H1 (cell line): Measurements from ENCODE around the gene MYO1G. TPM values are rescaled to one million over a fixed set of nuclear protein-coding genes. Genes with fewer than 3 reads are reported as not detected.

ENCODE experiments used
- CTCF ChIA-PET: fragments of 300-600 bp; sonication (Branson Sonifier 250); formaldehyde crosslinking; loops from one replicate; lab custom pipeline; 2021; ENCODE audit not compliant: partially characterized antibody; lab: Charles Lee
- POLR2A ChIA-PET: fragments of 300-600 bp; sonication (Branson Sonifier 250); formaldehyde crosslinking; loops from one replicate; lab custom pipeline; 2021; ENCODE audit warnings: inconsistent platforms; ENCODE audit not compliant: partially characterized antibody; lab: Charles Lee
- DNase-seq, 2 experiments: peaks; one replicate each; pipeline versions ENCODE4 v3.0.0 to v3.0.0-alpha.2; 2010 to 2022; ENCODE audit warnings: low spot score in 2 of 2, low read depth in 1 of 2, mixed read lengths in 1 of 2
- FAIRE-seq: peaks from 2 replicates; lab custom pipeline; 2011; peaks lifted over from hg19 to GRCh38; lab: Jason Lieb, UNC
- H2AFZ ChIP-seq: 2 replicates; pipeline ENCODE4 v1.8.1; 2012; ENCODE audit warnings: low read length, inconsistent platforms
- H2AK5ac ChIP-seq: 2 replicates; pipeline ENCODE4 v1.6.1; 2013; ENCODE audit warnings: low read depth, low read length
- H2BK120ac ChIP-seq: replicated peaks from 2 replicates; pipeline ENCODE3; 2013; ENCODE audit warnings: low read depth, low read length, inconsistent platforms
- H2BK12ac ChIP-seq: 2 replicates; pipeline ENCODE4 v1.6.1; 2013; ENCODE audit warnings: low read depth, low read length
- H2BK15ac ChIP-seq: 2 replicates; pipeline ENCODE4 v1.6.1; 2013; ENCODE audit warnings: low read length
- H2BK20ac ChIP-seq: 2 replicates; pipeline ENCODE4 v1.6.1; 2013; ENCODE audit warnings: low read length
- H2BK5ac ChIP-seq: 2 replicates; pipeline ENCODE4 v1.6.1; 2013; ENCODE audit warnings: low read depth, low read length
- H3K14ac ChIP-seq: 2 replicates; pipeline ENCODE4 v1.6.1; 2013; ENCODE audit warnings: inconsistent platforms; ENCODE audit not compliant: insufficient read length
- H3K18ac ChIP-seq: 2 replicates; pipeline ENCODE4 v1.6.1; 2013; ENCODE audit warnings: low read length; ENCODE audit errors: extremely low read depth
- H3K23ac ChIP-seq: 2 replicates; pipeline ENCODE4 v1.6.1; 2013; ENCODE audit warnings: inconsistent platforms; ENCODE audit not compliant: insufficient read length
- H3K23me2 ChIP-seq: 2 replicates; pipeline ENCODE4 v1.6.1; 2013; ENCODE audit warnings: low read depth, low read length
- H3K27ac ChIP-seq: 2 replicates; pipeline ENCODE4 v1.6.1; 2011; ENCODE audit warnings: low read depth, low read length, inconsistent platforms
- H3K27me3 ChIP-seq, 4 experiments: replicated peaks in 1 of 4; 1 replicate in 1 of 4; 2 replicates in 3 of 4; pipeline versions ENCODE4 v1.6.1 to v1.8.1; 2011 to 2013; ENCODE audit warnings: low read length in 3 of 4, mild to moderate bottlenecking in 3 of 4, inconsistent platforms in 2 of 4, mixed read lengths in 2 of 4, moderate library complexity in 1 of 4; ENCODE audit not compliant: control insufficient read depth in 3 of 4, insufficient read depth in 3 of 4; ENCODE audit errors: extremely low read depth in 1 of 4
- H3K36me3 ChIP-seq, 4 experiments: 2 replicates each; pipeline versions ENCODE4 v1.6.1 to v1.8.1; 2011 to 2013; ENCODE audit warnings: mild to moderate bottlenecking in 4 of 4, low read length in 3 of 4, moderate library complexity in 2 of 4, control low read depth in 1 of 4, inconsistent platforms in 1 of 4; ENCODE audit not compliant: insufficient read depth in 4 of 4, control insufficient read depth in 2 of 4
- H3K4ac ChIP-seq: replicated peaks from 2 replicates; pipeline ENCODE3; 2013; ENCODE audit warnings: low read length, low read depth, mixed read lengths, inconsistent platforms; ENCODE audit not compliant: insufficient read length
- H3K4me1 ChIP-seq, 4 experiments: replicated peaks in 1 of 4; 1 replicate in 1 of 4; 2 replicates in 3 of 4; pipeline versions ENCODE4 v1.6.1 to v1.8.1; 2011 to 2013; ENCODE audit warnings: low read length in 3 of 4, inconsistent platforms in 2 of 4, mixed read lengths in 1 of 4; ENCODE audit not compliant: insufficient read depth in 4 of 4, control insufficient read depth in 3 of 4
- H3K4me2 ChIP-seq, 2 experiments: 2 replicates each; pipeline versions ENCODE4 v1.6.1 to v1.8.1; 2011 to 2013; ENCODE audit warnings: low read depth in 2 of 2, low read length in 2 of 2, control low read depth in 1 of 2, inconsistent platforms in 1 of 2, mild to moderate bottlenecking in 1 of 2; ENCODE audit not compliant: insufficient read depth in 1 of 2
- H3K4me3 ChIP-seq, 4 experiments: fragments of 200-600, 300-600 bp in 1 of 4; sonication (generic), shearing (Covaris generic), sonication (Bioruptor Twin) in 1 of 4; 2 replicates each; pipeline versions ENCODE4 v1.5.1 to v1.8.1; 2011 to 2016; ENCODE audit warnings: low read length in 4 of 4, low read depth in 3 of 4, control low read depth in 2 of 4, inconsistent platforms in 2 of 4, mild to moderate bottlenecking in 2 of 4, mixed read lengths in 1 of 4, moderate library complexity in 1 of 4; ENCODE audit not compliant: insufficient read depth in 2 of 4; ENCODE audit errors: extremely low read depth in 1 of 4
- H3K56ac ChIP-seq: replicated peaks from 2 replicates; pipeline ENCODE3; 2013; ENCODE audit warnings: low read depth, mild to moderate bottlenecking, mixed read lengths, low read length, inconsistent platforms; ENCODE audit not compliant: insufficient read length
- H3K79me1 ChIP-seq: 2 replicates; pipeline ENCODE4 v1.6.1; 2013; ENCODE audit warnings: low read depth, low read length, control low read depth
- H3K79me2 ChIP-seq, 2 experiments: 2 replicates each; pipeline versions ENCODE4 v1.6.1 to v1.8.1; 2012 to 2013; ENCODE audit warnings: low read length in 2 of 2, mild to moderate bottlenecking in 2 of 2, inconsistent platforms in 1 of 2; ENCODE audit not compliant: insufficient read depth in 2 of 2, control insufficient read depth in 1 of 2
- H3K9ac ChIP-seq, 4 experiments: replicated peaks in 1 of 4; 1 replicate in 1 of 4; 2 replicates in 3 of 4; pipeline versions ENCODE4 v1.6.1 to v1.8.1; 2011 to 2013; ENCODE audit warnings: low read depth in 3 of 4, low read length in 3 of 4, control low read depth in 2 of 4, mild to moderate bottlenecking in 2 of 4, moderate library complexity in 2 of 4, inconsistent platforms in 1 of 4; ENCODE audit errors: extremely low read depth in 1 of 4
- H3K9me3 ChIP-seq, 2 experiments: 2 replicates each; pipeline versions ENCODE4 v1.6.1 to v1.8.1; 2012 to 2013; ENCODE audit warnings: mild to moderate bottlenecking in 2 of 2, moderate library complexity in 2 of 2, control low read depth in 1 of 2, inconsistent platforms in 1 of 2, low read depth in 1 of 2, low read length in 1 of 2, mixed read lengths in 1 of 2; ENCODE audit not compliant: insufficient read depth in 2 of 2
- H4K20me1 ChIP-seq, 2 experiments: replicated peaks in 1 of 2; 2 replicates each; pipeline versions ENCODE3 to v1.8.1; 2011 to 2013; ENCODE audit warnings: inconsistent platforms in 2 of 2, low read length in 2 of 2, mild to moderate bottlenecking in 1 of 2; ENCODE audit not compliant: insufficient read depth in 2 of 2, control insufficient read depth in 1 of 2
- H4K5ac ChIP-seq: 2 replicates; pipeline ENCODE4 v1.6.1; 2013; ENCODE audit warnings: low read length, low read depth, mixed read lengths, inconsistent platforms; ENCODE audit not compliant: insufficient read length
- H4K8ac ChIP-seq: 2 replicates; pipeline ENCODE4 v1.8.0; 2013; ENCODE audit warnings: mild to moderate bottlenecking, moderate library complexity, low read length, inconsistent platforms; ENCODE audit not compliant: insufficient read depth; ENCODE audit errors: extremely low read depth
- H4K91ac ChIP-seq: replicated peaks from 2 replicates; pipeline ENCODE3; 2013; ENCODE audit warnings: low read length, mixed read lengths, inconsistent platforms; ENCODE audit not compliant: insufficient read length
- ATF3 ChIP-seq: IDR thresholded peaks from 2 replicates; pipeline ENCODE4 v1.6.1; 2011; ENCODE audit warnings: low read depth, mild to moderate bottlenecking, low read length; ENCODE audit not compliant: insufficient read depth
- BRCA1 ChIP-seq: IDR thresholded peaks from 2 replicates; pipeline ENCODE4 v1.6.1; 2012; ENCODE audit warnings: low read depth, low read length, improper control_type of control experiment
- FOSL1 ChIP-seq: IDR thresholded peaks from 2 replicates; pipeline ENCODE4 v1.6.1; 2011; ENCODE audit warnings: mild to moderate bottlenecking, low read depth, low read length, moderate library complexity; ENCODE audit not compliant: insufficient read depth
- KDM4A ChIP-seq: IDR thresholded peaks from one replicate; pipeline ENCODE4 v1.7.1; 2012; ENCODE audit warnings: low read depth, mild to moderate bottlenecking, moderate library complexity, low read length, inconsistent platforms; ENCODE audit not compliant: severe bottlenecking
- PHF8 ChIP-seq: fragments of 200-600 bp; sonication (generic); conservative IDR thresholded peaks from 2 replicates; pipeline ENCODE4 v1.7.1; 2012; ENCODE audit warnings: low read depth, mild to moderate bottlenecking, inconsistent platforms, low read length, moderate library complexity
- POU5F1 ChIP-seq: IDR thresholded peaks from 2 replicates; pipeline ENCODE4 v1.6.1; 2011; ENCODE audit warnings: low read depth, mild to moderate bottlenecking, low read length, moderate library complexity
- RBBP5 ChIP-seq: IDR thresholded peaks from 2 replicates; pipeline ENCODE4 v1.7.1; 2012; ENCODE audit warnings: low read depth, mild to moderate bottlenecking, inconsistent platforms, low read length, moderate library complexity, borderline replicate concordance
- RNF2 ChIP-seq: fragments of 200-900, 300-1000 bp; sonication (generic); IDR thresholded peaks from 2 replicates; pipeline ENCODE4 v1.7.1; 2016; ENCODE audit warnings: borderline replicate concordance, low read depth, mild to moderate bottlenecking, antibody characterized with exemption, low read length; ENCODE audit not compliant: poor library complexity, severe bottlenecking; ENCODE audit errors: missing control alignments
- RXRA ChIP-seq: IDR thresholded peaks from 2 replicates; pipeline ENCODE4 v1.6.1; 2011; ENCODE audit warnings: low read depth, mild to moderate bottlenecking, low read length, moderate library complexity; ENCODE audit not compliant: insufficient read depth
- SAP30 ChIP-seq: fragments of 300-600 bp; sonication (generic); IDR thresholded peaks from 2 replicates; pipeline ENCODE4 v1.7.1; 2012; ENCODE audit warnings: low read length, moderate library complexity, mild to moderate bottlenecking, inconsistent platforms; ENCODE audit not compliant: insufficient read depth, insufficient replicate concordance
- TBP ChIP-seq: IDR thresholded peaks from 2 replicates; pipeline ENCODE4 v1.6.1; 2011; ENCODE audit warnings: low read depth, low read length, improper control_type of control experiment
- USF2 ChIP-seq: IDR thresholded peaks from 2 replicates; pipeline ENCODE4 v1.6.1; 2011; ENCODE audit warnings: low read length, improper control_type of control experiment
- WGBS, 2 experiments: shearing (Covaris generic) in 1 of 2; methylation state at CpG; one replicate each; pipeline versions ENCODE4 v1.1.6 to v1.1.7; 2013 to 2015; ENCODE audit warnings: low lambda C conversion rate in 2 of 2, mixed read lengths in 2 of 2, inconsistent platforms in 1 of 2, low coverage in 1 of 2, missing lambda C conversion rate in 1 of 2; ENCODE audit not compliant: insufficient replicate concordance in 2 of 2, insufficient coverage in 1 of 2, insufficient read length in 1 of 2; ENCODE audit errors: extremely low coverage in 1 of 2, missing lambda C conversion rate in 1 of 2; 5-methylcytosine and 5-hydroxymethylcytosine counted together
- polyA plus RNA-seq, 7 experiments: library from polyadenylated mRNA; depleted of rRNA in 3 of 7; stranded (reverse) in 5 of 7; unstranded in 2 of 7; fragments of >200 nt in 5 of 7; fragments of 200-250 nt in 2 of 7; gene quantifications; 1 replicate in 5 of 7; 2 replicates in 1 of 7; 4 replicates in 1 of 7; pipeline versions ENCODE4 v1.2.1 to v1.2.3, GENCODE V29; 2011 to 2013; ENCODE audit warnings: missing spikeins in 2 of 7, mixed read lengths in 2 of 7
- total RNA-seq: library from RNA; stranded (reverse); fragmentation: NEBNext Ultra II Directional; extraction: Animal tissue kit (Norgen Biotek cat#: 25700); gene quantifications from 2 replicates; pipeline ENCODE4 v1.2.1, GENCODE V29; 2021

MYO1G gene
- total and polyA plus RNA-seq, 2 of the 8 experiments (the other 6 are each of a cell fraction or from before 2014, with no cell fraction given): 0.08 to 0.19 TPM

- Histone ChIP-seq H3K9ac (no peak overlapping the region), H2AFZ (no peak overlapping the region), H2BK12ac (no peak overlapping the region), H3K36me3 (no peaks in the 10 kb centered on the region), H2BK5ac (no peak overlapping the region), H3K27ac (no peak overlapping the region), H3K79me2 (no peaks in the 10 kb centered on the region), H3K4me2 (no peak overlapping the region), H3K4ac (no peak overlapping the region), H2BK20ac (no peak overlapping the region), H4K5ac (no peak overlapping the region), H2AK5ac (no peak overlapping the region), H3K27me3 (no peaks in the 10 kb centered on the region), H3K4me3 (no peak overlapping the region), H3K23me2 (no peaks in the 10 kb centered on the region), H4K8ac (no peak overlapping the region), H3K4me1 (no peaks in the 10 kb centered on the region), H3K56ac (no peak overlapping the region), H3K79me1 (no peaks in the 10 kb centered on the region), H3K23ac (no peak overlapping the region), H2BK15ac (no peak overlapping the region), H3K18ac (no peak overlapping the region), H4K91ac (no peak overlapping the region), H2BK120ac (no peak overlapping the region), H3K9me3 (no peaks in the 10 kb centered on the region), H3K14ac (no peak overlapping the region), H4K20me1 (no peaks in the 10 kb centered on the region)
- DNase-seq (no peak), FAIRE-seq (no peak)
- POLR2A ChIA-PET: no interaction called here
- CTCF ChIA-PET: interaction anchor here (1.3 kb wide), 1 partner anchor 25 kb away, joined by 4 read pairs; no protein-coding TSS in a partner anchor
- WGBS, 2 experiments: 80% methylated on average over 5 of the region's 5 CpGs; no CpG with 5 or more reads in 1 of the 2 experiments
- no peak for TF ChIP-seq PHF8
- TF ChIP-seq TBP: no peak
- no peak for TF ChIP-seq RBBP5
- no peak for TF ChIP-seq SAP30
- TF ChIP-seq USF2: no peak
- no peak for TF ChIP-seq POU5F1
- no peak for TF ChIP-seq RNF2
- TF ChIP-seq KDM4A: no peak
- TF ChIP-seq ATF3: no peak
- TF ChIP-seq FOSL1: no peak
- TF ChIP-seq RXRA: no peak
- no peak for TF ChIP-seq BRCA1
These were observed 41.4 kb downstream of the MYO1G start for GRCh38 chr7:44937426-44937825.
